Effector CD8-positive, alpha-beta T cell (primary cell): ENCODE measurements around the gene VAMP4.

ENCODE experiments used
- DNase-seq: peaks from one replicate; lab custom pipeline; 2025; lab: John Stamatoyannopoulos, UW
- total RNA-seq, 4 experiments: gene quantifications; one replicate each; lab custom pipeline; 2026; lab: John Stamatoyannopoulos, UW

VAMP4 gene, protein sequence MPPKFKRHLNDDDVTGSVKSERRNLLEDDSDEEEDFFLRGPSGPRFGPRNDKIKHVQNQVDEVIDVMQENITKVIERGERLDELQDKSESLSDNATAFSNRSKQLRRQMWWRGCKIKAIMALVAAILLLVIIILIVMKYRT
- 34.0 to 56.2 (median 43.1) reads per million in 4 experiments for total RNA-seq

DNA sequence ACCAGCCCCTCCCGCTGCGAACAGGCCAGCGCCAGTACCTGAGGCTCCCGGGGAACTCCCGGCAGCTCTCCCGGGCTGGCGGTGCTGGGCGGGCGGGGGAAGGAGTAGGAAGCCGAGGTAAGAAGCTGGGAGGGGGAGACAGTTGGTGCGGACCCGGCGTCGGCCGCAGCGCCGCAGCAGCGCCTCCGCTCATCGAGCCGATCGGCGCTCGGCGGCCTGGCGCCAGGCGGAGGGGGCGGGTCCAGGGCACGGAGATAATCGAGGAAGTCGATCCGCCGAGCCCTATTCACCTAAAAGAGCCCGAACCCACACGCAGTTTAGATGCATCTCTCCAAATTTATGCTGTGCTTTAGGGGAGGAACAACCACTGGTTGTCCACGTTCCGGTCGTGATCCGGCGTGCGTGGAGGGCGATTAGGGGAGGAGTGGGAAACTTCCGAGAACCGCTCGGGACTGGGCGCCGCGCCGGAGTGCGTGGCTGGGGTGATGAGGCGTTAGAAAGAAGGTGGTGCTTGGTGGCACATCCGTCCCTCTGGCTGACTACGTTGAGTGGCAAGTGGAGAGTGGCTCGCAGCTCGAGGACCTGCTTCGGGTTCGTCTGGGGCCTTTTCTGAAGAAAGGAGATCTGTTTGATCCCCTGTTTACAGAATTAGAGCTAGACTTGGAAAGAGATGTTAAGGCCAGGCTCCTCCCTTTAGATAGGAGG, at the start of gene VAMP4:
TSS of gene VAMP4 (minus strand) at position 194 of the 705 bp plus-strand sequence. CDS start 3,651 bp downstream, outside the sequence.
- peak; percentile 75 for DNase-seq

GRCh38 chr1:171790318-171790717, 48.5 kb upstream of the VAMP4 start:
- DNase-seq = no peak

DNA sequence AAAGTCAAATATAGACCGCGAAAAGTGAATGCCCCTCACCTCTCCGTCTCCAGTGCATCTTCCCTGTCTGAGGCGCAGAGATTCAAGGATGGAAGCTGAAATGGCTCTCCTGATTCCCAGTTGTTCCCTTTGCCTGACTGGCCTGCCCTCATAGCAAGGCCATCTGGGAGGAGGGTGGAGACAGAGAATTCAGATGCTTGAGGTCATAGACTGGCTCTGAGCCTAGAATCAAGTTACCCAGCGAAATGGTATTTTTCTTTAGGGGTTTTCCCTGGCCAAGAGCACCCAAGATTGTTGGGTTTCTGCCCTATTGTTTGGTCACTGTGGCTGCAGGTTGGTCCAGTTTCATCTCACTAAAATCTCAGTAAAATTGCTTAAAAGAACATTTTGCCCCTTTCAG, 46.8 kb upstream of the VAMP4 start:
- no peak for DNase-seq

DNA sequence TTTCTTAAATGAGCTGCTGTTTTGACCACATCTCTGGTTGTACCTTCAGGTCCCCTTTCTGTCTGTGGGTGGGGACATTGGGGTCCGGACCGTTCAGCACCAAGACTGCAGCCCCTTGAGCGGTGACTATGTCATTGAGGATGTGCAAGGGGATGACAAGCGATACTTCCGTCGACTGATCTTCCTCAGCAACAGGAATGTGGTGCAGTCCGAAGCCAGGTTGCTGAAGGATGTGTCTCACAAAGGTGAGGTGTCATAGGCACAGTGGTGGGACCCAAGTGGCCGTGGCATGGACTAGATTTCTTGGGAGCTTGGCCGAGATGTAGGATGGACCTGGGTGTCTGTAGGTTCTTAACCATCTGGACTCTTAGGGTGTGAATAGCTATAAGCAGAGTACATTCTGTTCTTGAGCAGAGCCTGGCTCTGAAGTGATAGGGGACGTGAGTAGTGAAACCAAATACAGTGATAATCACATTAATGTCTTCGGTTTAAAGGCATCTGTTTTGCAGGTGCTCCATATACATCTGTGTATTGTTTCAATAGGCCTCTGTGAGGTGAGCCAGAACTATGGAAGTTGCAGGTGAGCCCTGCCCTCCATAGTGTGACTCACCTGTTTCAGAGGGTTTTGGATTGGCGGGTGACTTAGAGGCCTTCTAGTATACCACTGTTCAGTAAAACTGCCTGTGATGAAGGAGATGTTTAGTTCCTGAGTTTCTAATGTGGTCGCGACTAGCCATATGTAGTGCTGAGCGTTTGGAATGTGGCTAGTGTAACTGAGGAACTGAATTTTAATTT, 46.0 kb upstream of the VAMP4 start:
- no peak for DNase-seq

DNA sequence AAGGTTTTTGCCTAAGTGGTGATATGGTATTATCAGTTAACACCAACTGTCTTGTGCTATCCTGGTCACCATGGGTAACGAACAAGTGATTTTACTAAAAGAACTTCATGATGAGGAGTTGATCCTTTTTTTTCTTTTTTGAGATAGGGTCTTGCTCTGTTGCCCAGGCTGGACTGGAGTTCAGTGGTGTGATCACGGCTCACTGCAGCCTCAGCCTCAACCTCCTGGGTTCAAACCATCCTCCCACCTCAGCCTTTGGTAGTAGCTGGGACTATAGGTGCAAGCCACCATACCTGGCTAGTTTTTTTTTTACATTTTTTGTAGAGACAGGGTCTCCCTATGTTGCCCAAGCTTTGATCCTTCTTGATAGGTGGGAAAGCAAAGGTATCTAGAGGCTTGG, 44.7 kb upstream of the VAMP4 start:
- DNase-seq = no peak

DNA sequence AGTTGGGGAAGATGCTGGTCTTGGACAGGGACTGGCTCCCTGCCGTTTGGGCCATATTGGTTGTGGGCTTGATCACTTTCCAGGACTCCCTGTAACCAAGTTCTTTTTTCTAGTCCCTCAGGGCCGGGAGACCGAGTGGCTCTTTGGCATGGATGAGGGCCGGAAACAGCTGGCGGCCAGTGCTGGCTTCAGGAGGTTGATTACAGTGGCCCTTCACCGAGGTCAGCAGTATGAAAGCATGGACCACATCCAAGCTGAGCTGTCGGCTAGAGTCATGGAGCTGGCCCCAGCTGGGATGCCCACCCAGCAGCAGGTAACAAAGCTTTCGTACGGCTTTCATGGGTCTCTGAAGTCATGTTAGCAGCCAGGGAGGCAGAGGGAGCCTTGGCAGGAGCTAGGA, 43.9 kb upstream of the VAMP4 start:
- DNase-seq = no peak

- no peak for DNase-seq
Measured at GRCh38 chr1:171784784-171785183, 42.9 kb upstream of the VAMP4 start.

GRCh38 chr1:171783816-171784530, 42.1 kb upstream of the VAMP4 start:
- DNase-seq = no peak

DNA sequence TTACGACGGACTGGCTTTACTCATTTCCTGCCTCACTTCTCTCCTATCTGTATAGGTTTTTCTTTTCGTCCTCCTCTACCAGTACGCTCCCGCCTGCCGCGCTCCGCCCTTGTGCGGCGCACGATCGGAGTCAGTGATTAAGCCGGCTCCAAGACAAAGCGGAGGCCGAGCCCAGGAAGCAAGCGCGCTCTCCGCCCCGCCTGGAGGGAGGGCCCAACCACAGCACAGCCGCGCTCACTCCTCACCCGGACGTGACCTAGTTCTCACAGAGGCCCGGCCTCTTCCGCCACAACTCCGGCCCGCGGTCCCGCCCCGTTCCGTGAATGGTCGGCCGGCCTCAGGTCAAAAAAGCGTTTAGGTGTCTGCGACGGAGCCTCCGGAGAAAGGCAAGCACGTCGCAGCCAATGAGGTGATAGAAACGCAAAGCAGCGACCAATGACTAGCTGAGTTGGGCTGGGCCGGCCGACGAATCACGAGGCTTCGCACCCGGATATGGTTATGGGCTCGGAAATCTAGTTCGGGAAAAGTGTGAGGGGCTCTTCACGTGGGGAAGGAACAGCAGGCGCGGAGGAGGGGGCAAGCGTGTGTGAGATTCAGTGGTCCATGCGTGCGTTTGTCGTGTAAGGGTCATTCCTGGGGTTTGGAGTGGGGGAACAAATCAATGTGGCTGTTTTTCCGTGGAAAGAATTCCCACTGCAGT, 39.5 kb upstream of the VAMP4 start, which contains the start of gene METTL13:
TSS of gene METTL13 (plus strand) at position 485 of the 700 bp plus-strand sequence. CDS start 308 bp downstream, outside the sequence.
- peak; percentile 96 for DNase-seq

GRCh38 chr1:171780583-171781175, 38.8 kb upstream of the VAMP4 start:
- DNase-seq = no peak

GRCh38 chr1:171772312-171772711, 30.4 kb upstream of the VAMP4 start:
- DNase-seq = no peak

DNA sequence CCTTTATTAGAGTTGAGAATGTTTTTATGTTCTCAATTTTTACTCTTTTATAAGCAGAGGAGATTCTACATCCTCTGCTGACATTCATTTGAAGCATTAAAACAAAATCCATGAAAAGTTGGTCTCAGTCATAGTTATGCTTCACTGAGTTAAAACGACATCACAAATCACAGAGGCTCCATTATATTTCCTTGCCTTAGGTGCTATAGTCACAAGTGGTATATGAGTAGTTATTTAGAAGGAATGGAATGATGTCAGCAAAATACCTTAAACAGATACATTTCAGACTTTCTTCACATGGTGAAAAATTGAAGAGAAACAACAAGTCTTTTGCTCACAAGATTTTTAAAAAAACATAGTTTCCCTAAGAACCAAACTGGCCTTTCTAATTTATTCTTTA, 27.9 kb upstream of the VAMP4 start:
- no peak for DNase-seq

GRCh38 chr1:171769171-171769570, 27.3 kb upstream of the VAMP4 start:
- no peak for DNase-seq

GRCh38 chr1:171763764-171764163, 21.9 kb upstream of the VAMP4 start:
- no peak for DNase-seq

- no peak for DNase-seq
Measured at GRCh38 chr1:171762143-171762563, 20.3 kb upstream of the VAMP4 start.

DNA sequence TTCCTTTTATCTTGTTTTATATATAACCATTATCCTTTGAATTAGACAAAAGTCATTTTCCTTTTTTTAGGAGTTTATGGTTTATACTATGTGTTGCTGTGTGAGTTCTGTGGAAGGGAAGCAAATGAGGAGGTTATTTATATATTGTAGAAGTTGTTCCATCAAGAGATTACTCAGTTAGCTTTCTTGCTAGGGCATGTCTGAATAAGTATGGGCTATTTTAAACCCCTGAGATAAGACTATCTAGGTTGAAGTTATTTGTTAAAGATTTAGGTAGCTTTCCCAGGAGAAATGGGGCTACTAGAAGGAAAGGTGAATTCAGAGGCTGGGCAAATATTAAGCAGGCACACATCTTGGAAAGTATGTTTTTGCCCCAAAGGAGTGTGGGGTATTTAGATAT, 16.1 kb upstream of the VAMP4 start:
- DNase-seq = no peak

GRCh38 chr1:171756856-171757255, 15.0 kb upstream of the VAMP4 start:
- DNase-seq = no peak

GRCh38 chr1:171754971-171755370, 13.1 kb upstream of the VAMP4 start:
- no peak for DNase-seq

DNA sequence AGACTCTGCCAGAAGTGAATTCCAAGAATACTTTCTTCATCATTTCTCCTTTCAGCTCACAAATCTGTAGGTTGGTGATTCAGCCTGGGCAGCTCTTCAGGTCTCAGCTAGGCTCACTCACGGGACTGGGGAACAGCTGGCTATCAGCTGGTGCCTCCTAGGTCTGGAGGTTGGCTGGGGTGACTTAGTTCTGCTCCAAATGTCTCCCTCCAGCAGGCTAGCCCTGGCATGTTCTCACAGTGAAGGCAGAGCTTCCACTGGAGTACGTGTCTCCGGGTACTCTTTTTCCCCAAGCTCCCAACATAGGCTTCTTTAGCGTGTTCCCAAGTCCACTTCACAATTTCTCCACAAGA, 12.5 kb upstream of the VAMP4 start:
- no peak for DNase-seq

DNA sequence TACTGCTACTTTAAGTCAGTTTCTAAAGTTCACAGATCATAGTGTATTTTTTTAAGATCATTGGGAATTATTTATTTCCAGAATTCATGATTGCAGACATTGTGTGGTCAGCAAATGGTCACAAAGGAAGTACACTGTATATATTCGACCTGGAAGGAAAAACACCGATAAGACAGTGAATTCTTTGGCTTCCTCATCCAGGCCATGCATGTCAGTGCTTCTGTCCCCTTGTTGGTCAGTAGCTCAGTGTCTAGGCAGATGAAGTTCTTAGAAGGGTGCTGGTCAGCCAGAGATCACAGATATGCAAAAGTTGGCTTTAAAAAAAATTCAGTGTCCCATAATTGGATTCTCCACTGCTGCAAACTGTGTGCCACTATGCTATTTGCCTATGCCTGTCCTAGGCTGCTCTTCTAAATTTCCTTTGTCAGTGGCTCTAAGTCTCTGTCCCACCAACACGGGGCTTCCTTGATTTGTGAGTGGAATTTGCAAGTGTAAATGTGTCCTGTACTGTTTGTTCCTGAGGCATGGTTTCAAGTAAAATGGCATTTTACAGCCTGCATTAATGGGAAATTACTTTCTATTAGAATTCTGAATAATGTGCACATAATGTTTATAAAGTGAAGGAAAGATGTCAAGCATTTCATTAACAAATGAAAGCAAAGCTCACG, 12.0 kb upstream of the VAMP4 start:
- no peak for DNase-seq

GRCh38 chr1:171753182-171753581, 11.3 kb upstream of the VAMP4 start:
- no peak for DNase-seq
